NT2/D1 (cell line): ENCODE measurements around the gene DSTYK.

ENCODE experiments used
- DNase-seq: peaks from one replicate; pipeline ENCODE4 v3.0.0-alpha.2; 2011; ENCODE audit warnings: low read depth, low spot score
- H3K27me3 ChIP-seq: 2 replicates; pipeline ENCODE4 v1.6.0; 2011; ENCODE audit warnings: mild to moderate bottlenecking; ENCODE audit not compliant: insufficient read length, insufficient read depth
- H3K36me3 ChIP-seq: 2 replicates; pipeline ENCODE4 v1.6.1; 2011; ENCODE audit warnings: mild to moderate bottlenecking, low read length, mixed read lengths; ENCODE audit not compliant: insufficient read depth, insufficient read length
- H3K4me1 ChIP-seq: 2 replicates; pipeline ENCODE4 v1.5.1; 2011; ENCODE audit not compliant: insufficient read depth, insufficient read length
- H3K4me3 ChIP-seq: 2 replicates; pipeline ENCODE4 v1.5.1; 2011; ENCODE audit warnings: low read depth; ENCODE audit not compliant: insufficient read length
- H3K9ac ChIP-seq: 2 replicates; pipeline ENCODE4 v1.6.0; 2011; ENCODE audit warnings: low read depth; ENCODE audit not compliant: insufficient read length
- H3K9me3 ChIP-seq: 2 replicates; pipeline ENCODE4 v1.5.1; 2011; ENCODE audit warnings: mild to moderate bottlenecking, low read length; ENCODE audit not compliant: insufficient read depth
- SUZ12 ChIP-seq: IDR thresholded peaks from 2 replicates; pipeline ENCODE4 v1.6.1; 2011; ENCODE audit not compliant: insufficient read length, insufficient read depth; ENCODE audit errors: extremely low read depth
- YY1 ChIP-seq: IDR thresholded peaks from 2 replicates; pipeline ENCODE4 v1.6.1; 2011; ENCODE audit not compliant: insufficient read length, insufficient read depth
- ZNF274 ChIP-seq: IDR thresholded peaks from 2 replicates; pipeline ENCODE4 v1.6.1; 2011; ENCODE audit warnings: mild to moderate bottlenecking, low read depth, low read length

Gene DSTYK

DNA sequence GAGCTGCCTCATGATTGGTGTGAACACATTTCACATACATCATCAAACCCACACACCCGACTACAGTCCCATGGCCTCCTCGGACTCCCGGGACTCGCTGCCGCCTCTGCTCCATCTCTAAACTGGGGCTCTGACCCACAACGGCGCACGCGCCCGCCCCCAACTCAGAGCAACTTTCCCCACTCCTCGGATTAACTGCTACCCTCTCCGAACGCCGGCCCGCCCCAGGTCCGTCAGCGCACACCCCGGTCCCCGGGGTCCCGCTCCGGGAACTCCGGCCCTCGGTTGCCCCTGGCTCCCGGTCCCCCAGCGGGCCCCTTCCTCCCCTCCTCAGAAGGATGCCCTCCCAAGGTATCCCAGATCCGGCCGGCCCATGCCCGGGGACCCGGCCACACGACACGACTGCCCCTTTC, 740 bp downstream of the DSTYK start:
- Histone ChIP-seq H3K36me3 (no peaks in the 10 kb centered on the region), H3K4me3 (peak overlapping the region; percentile 86), H3K4me1 (no peaks in the 10 kb centered on the region), H3K9ac (peak overlapping the region; percentile 91), H3K9me3 (no peaks in the 10 kb centered on the region), H3K27me3 (peaks cover 12% of the 10 kb centered on the region)
- no peak for DNase-seq
- TF ChIP-seq YY1: no peak
- no peak for TF ChIP-seq ZNF274
- no peak for TF ChIP-seq SUZ12

DNA sequence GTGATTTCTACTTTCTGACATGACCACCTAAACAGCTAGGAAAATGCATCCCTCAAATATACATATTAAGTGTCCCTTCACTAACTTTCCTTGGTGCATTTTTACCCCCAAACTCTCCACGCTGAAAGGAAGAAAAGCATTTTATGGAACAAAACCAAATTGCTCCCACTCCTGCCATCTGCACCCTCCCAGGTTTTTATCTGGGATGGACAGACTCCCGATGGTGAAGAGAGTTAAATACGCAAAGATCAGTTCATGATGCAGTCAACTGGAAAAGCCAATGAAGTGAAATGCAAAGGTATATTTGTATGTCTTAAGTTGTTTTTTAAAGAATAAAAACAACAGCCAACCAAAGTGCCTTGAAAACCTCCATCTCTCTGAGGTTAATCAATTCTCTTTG, 2.7 kb downstream of the DSTYK start:
- Histone ChIP-seq H3K9me3 (no peaks in the 10 kb centered on the region), H3K9ac (no peak overlapping the region), H3K27me3 (peaks cover 12% of the 10 kb centered on the region), H3K4me3 (no peak overlapping the region), H3K4me1 (no peaks in the 10 kb centered on the region), H3K36me3 (no peaks in the 10 kb centered on the region)
- no peak for DNase-seq
- TF ChIP-seq SUZ12: no peak
- no peak for TF ChIP-seq ZNF274
- no peak for TF ChIP-seq YY1

DNA sequence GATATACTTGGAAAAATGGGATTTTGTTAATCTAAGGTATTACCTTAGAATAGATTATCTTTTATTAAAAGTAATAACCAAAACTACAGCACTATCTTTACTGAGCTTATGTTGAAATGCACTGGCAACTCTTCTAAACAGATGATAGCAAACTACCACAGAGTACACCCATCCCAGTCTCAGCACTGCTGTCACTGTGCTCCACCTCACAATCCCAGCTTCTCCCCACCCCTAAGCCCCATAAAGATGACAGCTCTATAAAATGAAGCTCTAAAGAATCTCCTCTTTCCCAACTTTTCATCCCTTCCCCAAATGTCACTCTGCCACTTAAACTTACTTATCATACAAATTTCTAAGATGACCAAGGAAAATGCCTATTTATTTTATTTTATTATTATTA, 6.4 kb downstream of the DSTYK start:
- no peak for TF ChIP-seq SUZ12
- TF ChIP-seq ZNF274: no peak
- no peak for TF ChIP-seq YY1
- Histone ChIP-seq H3K4me1 (no peaks in the 10 kb centered on the region), H3K9ac (no peak overlapping the region), H3K27me3 (peaks cover 4% of the 10 kb centered on the region), H3K36me3 (no peaks in the 10 kb centered on the region), H3K4me3 (no peak overlapping the region), H3K9me3 (no peaks in the 10 kb centered on the region)
- DNase-seq: no peak

DNA sequence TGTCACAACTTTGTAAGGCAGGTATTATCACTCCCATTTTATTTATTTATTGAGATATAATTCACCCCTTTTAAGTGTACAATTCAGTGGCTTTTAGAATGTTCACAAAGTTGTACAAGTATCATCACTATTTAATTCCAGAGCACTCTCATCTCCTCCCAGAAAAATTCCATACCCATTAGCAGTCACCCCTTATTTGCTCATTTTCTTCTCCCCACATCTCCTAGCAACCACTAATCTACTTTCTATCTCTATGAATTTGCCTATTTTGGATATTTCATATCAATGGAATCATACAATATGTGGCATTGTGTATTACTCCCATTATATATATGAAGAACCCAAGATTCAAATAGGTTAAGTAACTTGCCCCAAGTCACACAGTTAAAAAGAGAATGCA, 7.0 kb downstream of the DSTYK start:
- DNase-seq: no peak
- Histone ChIP-seq H3K4me3 (no peak overlapping the region), H3K9me3 (no peaks in the 10 kb centered on the region), H3K9ac (no peak overlapping the region), H3K36me3 (no peaks in the 10 kb centered on the region), H3K27me3 (peaks cover 3% of the 10 kb centered on the region), H3K4me1 (no peaks in the 10 kb centered on the region)
- no peak for TF ChIP-seq SUZ12
- TF ChIP-seq ZNF274: no peak
- TF ChIP-seq YY1: no peak

DNA sequence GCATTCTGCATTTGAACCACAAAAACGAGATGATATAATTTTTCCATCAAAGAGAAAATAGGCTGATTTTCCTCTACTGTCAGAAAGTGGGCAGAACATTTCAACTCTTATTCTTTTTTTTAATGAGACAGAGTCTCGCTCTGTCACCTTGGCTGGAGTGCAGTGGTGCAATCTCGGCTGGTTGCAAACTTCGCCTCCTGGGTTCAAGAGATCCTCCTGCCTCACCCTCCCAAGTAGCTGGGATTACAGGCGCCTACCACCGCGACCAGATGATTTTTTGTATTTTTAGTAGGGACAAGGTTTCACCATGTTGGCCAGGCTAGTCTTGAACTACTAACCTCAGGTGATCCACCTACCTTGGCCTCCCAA, 11.6 kb downstream of the DSTYK start:
- no peak overlapping the region for H3K4me3 ChIP-seq
- H3K9me3 ChIP-seq: no peaks in the 10 kb centered on the region
- no peaks in the 10 kb centered on the region for H3K4me1 ChIP-seq
- no peaks in the 10 kb centered on the region for H3K27me3 ChIP-seq
- TF ChIP-seq ZNF274 (no peak), YY1 (no peak), SUZ12 (no peak)
- no peak for DNase-seq
- no peaks in the 10 kb centered on the region for H3K36me3 ChIP-seq
- H3K9ac ChIP-seq: no peak overlapping the region

DNA sequence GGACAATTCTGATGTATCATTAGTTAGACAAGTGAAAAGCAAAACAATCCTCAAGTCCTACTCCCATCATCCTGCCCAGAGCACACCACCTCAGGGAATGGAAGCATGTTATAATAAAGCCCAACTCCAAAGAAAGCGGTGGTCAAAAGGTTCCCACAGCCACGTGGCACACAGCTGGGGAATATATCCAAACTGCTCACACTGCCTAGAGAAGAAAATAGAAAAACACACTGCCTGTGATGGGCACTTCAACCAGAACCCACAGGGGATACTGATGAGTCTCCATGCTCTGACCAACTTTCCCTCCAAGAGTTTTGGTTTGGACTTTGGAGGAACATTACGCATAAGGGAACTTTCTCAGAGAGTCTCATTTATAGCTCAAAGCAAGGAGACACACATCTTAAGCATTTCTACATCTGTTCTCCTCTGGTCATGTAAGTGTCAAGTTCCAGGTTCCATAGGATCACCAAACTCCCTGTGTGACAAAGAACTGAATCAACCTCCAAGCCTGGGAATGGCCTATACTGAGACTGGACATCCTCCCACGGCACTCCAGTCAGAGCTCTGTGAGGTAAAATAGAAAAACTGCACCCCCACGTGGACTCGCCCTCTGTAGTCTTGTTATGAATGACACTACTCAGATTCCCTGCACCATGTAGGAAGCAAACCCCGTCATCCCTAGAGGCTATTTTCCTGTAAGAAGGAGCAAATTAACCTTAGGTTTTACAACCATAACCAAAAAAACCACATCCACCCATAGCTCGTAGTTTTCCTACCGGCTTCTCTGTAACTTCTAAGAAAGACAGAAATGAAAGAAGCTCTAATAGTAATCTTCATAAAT, 12.2 kb downstream of the DSTYK start:
- Histone ChIP-seq H3K36me3 (no peaks in the 10 kb centered on the region), H3K4me1 (no peaks in the 10 kb centered on the region), H3K27me3 (no peaks in the 10 kb centered on the region), H3K9me3 (peaks cover under 1% of the 10 kb centered on the region; the same call in 1 of the 2 replicates), H3K4me3 (no peak overlapping the region), H3K9ac (no peak overlapping the region)
- TF ChIP-seq ZNF274 (no peak), YY1 (no peak), SUZ12 (no peak)
- no peak for DNase-seq

DNA sequence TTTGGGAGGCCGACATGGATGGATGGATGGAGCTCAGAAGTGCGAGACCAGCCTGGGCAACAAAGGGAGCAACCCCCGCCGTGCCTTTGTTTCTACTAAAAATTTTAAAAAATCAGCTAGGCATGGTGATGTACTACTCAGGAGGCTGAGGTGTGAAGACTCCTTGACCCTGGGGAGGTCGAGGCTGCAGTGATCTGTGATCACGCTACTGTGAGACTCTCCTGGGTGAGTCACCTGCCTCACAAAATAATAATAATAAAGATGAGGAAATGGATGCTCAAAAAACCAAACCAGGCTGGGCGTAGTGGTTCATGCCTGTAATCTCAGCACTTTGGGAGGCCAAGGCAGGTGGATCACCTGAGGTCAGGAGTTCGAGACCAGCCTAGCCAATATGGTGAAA, 19.2 kb downstream of the DSTYK start:
- Histone ChIP-seq H3K9ac (no peak overlapping the region), H3K9me3 (peaks cover 6% of the 10 kb centered on the region), H3K4me3 (no peak overlapping the region), H3K4me1 (peaks cover 3% of the 10 kb centered on the region), H3K36me3 (peaks cover 3% of the 10 kb centered on the region), H3K27me3 (no peaks in the 10 kb centered on the region)
- no peak for DNase-seq
- TF ChIP-seq YY1 (no peak), ZNF274 (no peak), SUZ12 (no peak)

DNA sequence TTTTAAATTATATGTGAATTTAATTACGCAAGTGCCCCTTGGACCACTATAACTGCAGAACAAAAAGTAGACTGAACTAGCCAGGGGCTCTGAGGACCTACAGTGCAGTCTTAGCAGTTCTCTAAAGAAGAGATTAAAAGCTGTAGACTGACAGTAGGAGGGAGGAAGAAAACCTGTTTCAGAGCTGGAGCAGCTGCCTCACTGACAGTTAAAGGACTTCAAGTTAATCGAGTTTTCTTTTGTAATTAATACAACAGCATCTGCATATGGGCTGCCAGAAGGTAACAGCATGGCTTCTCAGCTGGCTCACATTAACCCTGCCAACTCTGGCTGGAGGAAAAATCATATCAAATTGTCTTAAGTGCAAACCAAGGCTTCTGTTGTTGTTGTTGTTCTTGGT, 19.9 kb downstream of the DSTYK start:
- Histone ChIP-seq H3K27me3 (no peaks in the 10 kb centered on the region), H3K9ac (no peak overlapping the region), H3K4me3 (no peak overlapping the region), H3K4me1 (peaks cover 3% of the 10 kb centered on the region), H3K36me3 (peaks cover 4% of the 10 kb centered on the region), H3K9me3 (peaks cover 6% of the 10 kb centered on the region)
- TF ChIP-seq ZNF274: no peak
- TF ChIP-seq YY1: no peak
- peak; percentile 43 for DNase-seq
